Skeletal muscle cell (primary cell): ENCODE data around the gene MORN5.

Source experiments
- DNase-seq: peaks from one replicate; pipeline ENCODE4 v3.0.0-alpha.2; 2010; ENCODE audit warnings: low read depth
- H3K4me3 ChIP-seq: 2 replicates; pipeline ENCODE4 v1.5.1; 2011; ENCODE audit warnings: low read depth, mild to moderate bottlenecking, control low read depth, low read length, moderate library complexity

The MORN5 gene

GRCh38 chr9:122122903-122123632 lies 36.6 kb upstream of the MORN5 start:
- peak; percentile 16 for DNase-seq

GRCh38 chr9:122124048-122124447 lies 35.7 kb upstream of the MORN5 start:
- DNase-seq = no peak
- H3K4me3 ChIP-seq = no peak overlapping the region

More at GRCh38 chr9:122122903-122123632, 36.6 kb upstream of the MORN5 start:
- no peak overlapping the region for H3K4me3 ChIP-seq

GRCh38 chr9:122124528-122124927 lies 35.2 kb upstream of the MORN5 start:
- H3K4me3 ChIP-seq = no peak overlapping the region
- no peak for DNase-seq

GRCh38 chr9:122125158-122125508 lies 34.6 kb upstream of the MORN5 start:
- no peak overlapping the region for H3K4me3 ChIP-seq
- DNase-seq = peak; percentile 18

- DNase-seq = no peak
- no peak overlapping the region for H3K4me3 ChIP-seq
These were observed 34.0 kb upstream of the MORN5 start for GRCh38 chr9:122125509-122126330.

GRCh38 chr9:122126331-122127261 lies 33.1 kb upstream of the MORN5 start:
- peak overlapping the region; percentile 34 for H3K4me3 ChIP-seq
- DNase-seq = no peak

- no peak for DNase-seq
- H3K4me3 ChIP-seq = no peak overlapping the region
These were observed 32.3 kb upstream of the MORN5 start for GRCh38 chr9:122127396-122127798.

GRCh38 chr9:122128007-122128968 lies 31.4 kb upstream of the MORN5 start:
- H3K4me3 ChIP-seq = no peak overlapping the region
- DNase-seq = no peak

- no peak overlapping the region for H3K4me3 ChIP-seq
- DNase-seq = no peak
These were observed 30.8 kb upstream of the MORN5 start for GRCh38 chr9:122128969-122129343.

- DNase-seq = no peak
- H3K4me3 ChIP-seq = no peak overlapping the region
These were observed 29.7 kb upstream of the MORN5 start for GRCh38 chr9:122129969-122130368.

GRCh38 chr9:122130837-122131236 lies 28.9 kb upstream of the MORN5 start:
- no peak for DNase-seq
- H3K4me3 ChIP-seq = no peak overlapping the region

- H3K4me3 ChIP-seq = no peak overlapping the region
- no peak for DNase-seq
These were observed 28.2 kb upstream of the MORN5 start for GRCh38 chr9:122131401-122132001.

- no peak overlapping the region for H3K4me3 ChIP-seq
- no peak for DNase-seq
These were observed 27.2 kb upstream of the MORN5 start for GRCh38 chr9:122132539-122132938.

- H3K4me3 ChIP-seq = no peak overlapping the region
- no peak for DNase-seq
These were observed 26.3 kb upstream of the MORN5 start for GRCh38 chr9:122133263-122133983.

- no peak overlapping the region for H3K4me3 ChIP-seq
- DNase-seq = no peak
These were observed 25.6 kb upstream of the MORN5 start for GRCh38 chr9:122133984-122134535.

GRCh38 chr9:122134822-122135528 lies 24.7 kb upstream of the MORN5 start:
- DNase-seq = no peak
- H3K4me3 ChIP-seq = no peak overlapping the region

- H3K4me3 ChIP-seq = no peak overlapping the region
- no peak for DNase-seq
These were observed 24.2 kb upstream of the MORN5 start for GRCh38 chr9:122135529-122135859.
